GM10266 (cell line): Measurements from ENCODE around the gene CDH6.

Source experiments
- DNase-seq: peaks from one replicate; pipeline ENCODE4 v3.0.0; 2012; ENCODE audit errors: extremely low spot score
- CTCF ChIP-seq: IDR thresholded peaks from 2 replicates; pipeline ENCODE4 v1.5.1; 2012; ENCODE audit warnings: mild to moderate bottlenecking, low read depth; ENCODE audit not compliant: control insufficient read depth, insufficient read depth; ENCODE audit errors: missing control alignments

Gene CDH6

DNA sequence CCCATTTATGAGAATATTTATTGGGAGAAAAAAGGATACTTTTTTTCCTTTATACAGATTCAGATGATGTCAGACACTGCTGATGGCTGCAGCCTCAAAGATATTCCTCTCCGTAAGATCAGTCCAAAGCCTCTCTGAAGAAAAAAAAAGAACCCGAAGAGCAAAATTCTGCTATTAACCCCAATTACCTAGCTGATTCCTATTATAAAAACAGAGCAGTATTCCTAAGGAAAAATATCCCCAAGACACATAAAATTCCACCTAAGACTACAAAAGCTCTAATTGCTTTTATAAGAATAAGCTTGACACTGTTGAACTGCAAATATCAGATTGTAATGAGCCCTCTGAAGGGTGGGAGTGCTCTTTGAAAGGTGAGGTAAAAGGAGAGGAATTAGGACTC lies 138.7 kb downstream of the CDH6 start:
- DNase-seq, result no peak
- no peak for TF ChIP-seq CTCF

DNA sequence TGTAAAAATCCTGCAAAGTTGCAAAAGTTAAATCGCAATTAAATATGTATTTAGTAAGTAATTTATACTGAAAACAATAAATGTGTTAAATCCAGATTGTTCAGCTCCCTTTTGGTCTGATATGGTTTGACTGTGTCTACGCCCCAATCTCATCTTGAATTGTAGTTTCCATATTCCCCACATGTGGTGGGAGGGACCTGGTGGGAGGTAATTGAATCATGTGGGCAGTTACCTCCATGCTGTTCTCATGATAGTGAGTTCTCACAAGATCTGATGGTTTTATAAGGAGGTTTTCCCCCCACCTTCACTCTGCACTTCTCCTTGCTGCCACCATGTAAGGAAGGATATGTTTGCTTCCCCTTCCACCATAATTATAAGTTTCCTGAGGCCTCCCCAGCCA lies 140.0 kb downstream of the CDH6 start:
- TF ChIP-seq CTCF, result no peak
- no peak for DNase-seq

GRCh38 chr5:31334061-31334860 lies 140.8 kb downstream of the CDH6 start:
- no peak for DNase-seq
- TF ChIP-seq CTCF, result no peak

- DNase-seq, result no peak
- TF ChIP-seq CTCF, result no peak
Observed at GRCh38 chr5:31335456-31335855, 142.0 kb downstream of the CDH6 start.

GRCh38 chr5:31343946-31344345 lies 150.5 kb downstream of the CDH6 start:
- no peak for TF ChIP-seq CTCF
- no peak for DNase-seq

DNA sequence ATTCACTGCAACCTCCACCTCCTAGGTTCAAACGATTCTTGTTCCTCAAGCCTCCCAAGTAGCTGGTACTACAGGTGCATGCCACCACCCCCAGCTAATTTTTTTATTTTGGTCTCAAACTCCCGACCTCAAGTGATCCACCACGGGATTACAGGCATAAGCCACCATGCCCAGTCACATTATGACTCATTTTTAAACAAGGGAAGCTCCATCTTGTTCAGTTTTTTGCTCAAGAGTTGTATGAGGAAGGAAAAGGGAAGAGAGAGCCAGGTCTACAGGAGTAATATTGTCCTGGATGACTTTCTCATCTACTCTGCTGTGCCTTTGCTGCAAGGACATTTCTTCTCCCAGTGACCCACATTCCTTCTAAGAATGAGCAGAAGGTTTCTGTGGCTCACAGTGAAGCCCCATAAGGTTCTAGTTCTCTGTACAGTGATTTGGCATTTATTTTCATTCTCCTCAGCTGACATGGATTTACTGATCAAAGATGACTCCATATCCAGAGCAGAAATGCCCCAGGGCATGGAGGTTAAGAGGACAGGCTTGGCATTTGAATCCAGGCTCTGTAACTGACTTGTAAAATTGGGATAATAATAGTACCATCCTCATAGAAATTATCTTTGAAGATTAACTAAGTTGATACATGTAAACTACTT lies 153.5 kb downstream of the CDH6 start:
- TF ChIP-seq CTCF, result no peak
- no peak for DNase-seq

DNA sequence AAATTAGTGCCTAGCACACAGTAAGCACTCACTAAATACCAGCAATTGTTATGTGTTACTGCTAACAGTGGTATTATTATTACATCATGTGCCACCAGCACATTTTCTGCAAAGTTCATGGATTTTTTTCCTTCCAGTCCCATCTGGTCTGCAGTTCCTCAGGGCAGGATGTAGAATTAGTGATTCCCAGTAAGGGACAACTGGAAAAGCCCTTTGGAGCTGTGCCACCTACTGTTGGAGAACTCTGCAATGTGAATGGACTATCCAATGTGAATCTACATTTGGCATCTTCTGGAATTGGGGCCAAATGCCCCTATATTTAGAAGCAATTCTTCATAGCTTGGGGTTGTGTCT lies 154.0 kb downstream of the CDH6 start:
- TF ChIP-seq CTCF, result no peak
- DNase-seq, result no peak
